HG02798 (cell line): ENCODE measurements around the gene ADGRE2.
"Not testable (repeated sequence)": the region's sequence is repeated elsewhere in the genome, so short reads cannot be mapped to it uniquely, and the experiment has no call there.

Experiments
- ATAC-seq: cut with Tn5 transposase; IDR thresholded peaks from one replicate; pipeline ENCODE4 v1.9.1; 2021; ENCODE audit warnings: mild to moderate bottlenecking; ENCODE audit not compliant: unreplicated experiment, poor library complexity

Gene ADGRE2

DNA sequence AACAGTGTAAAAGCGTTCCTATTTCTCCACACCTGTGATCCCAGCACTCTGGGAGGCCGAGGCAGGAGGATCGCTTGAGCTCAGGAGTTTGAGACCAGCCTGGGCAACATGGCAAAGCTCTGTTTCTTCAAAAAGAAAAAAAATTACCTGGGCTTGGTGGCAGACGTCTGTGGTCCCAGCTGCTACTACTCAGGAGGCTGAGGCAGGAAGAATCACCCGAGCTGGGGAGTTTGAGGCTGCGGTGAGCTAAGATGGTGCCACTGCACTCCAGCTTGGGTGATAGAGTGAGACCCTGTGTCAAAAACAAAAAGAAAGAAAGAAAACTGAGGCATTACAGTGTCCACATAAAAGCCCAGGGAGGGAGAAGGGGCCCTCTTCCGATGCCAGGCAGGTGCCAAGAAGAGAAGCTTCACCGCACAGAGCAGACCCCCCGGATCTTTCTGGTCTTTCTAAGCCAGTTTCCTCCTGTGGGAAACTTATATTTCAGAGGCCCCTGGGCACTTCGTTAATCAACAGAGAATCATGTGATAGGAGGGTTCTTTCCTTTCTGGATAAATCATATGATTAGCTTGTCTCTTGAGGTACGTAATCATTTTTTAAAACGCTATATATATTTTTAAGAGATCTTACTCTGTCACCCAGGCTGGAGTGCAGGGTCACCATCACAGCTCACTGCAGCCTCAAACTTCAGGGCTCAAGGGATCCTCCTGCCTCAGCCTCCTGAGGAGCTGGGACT, at the start of gene ADGRE2:
Gene ADGRE2 (minus strand): TSS at position 451 of the 736 bp plus-strand sequence. CDS start 1,804 bp downstream, outside the sequence.
- ATAC-seq: not testable (repeated sequence)

DNA sequence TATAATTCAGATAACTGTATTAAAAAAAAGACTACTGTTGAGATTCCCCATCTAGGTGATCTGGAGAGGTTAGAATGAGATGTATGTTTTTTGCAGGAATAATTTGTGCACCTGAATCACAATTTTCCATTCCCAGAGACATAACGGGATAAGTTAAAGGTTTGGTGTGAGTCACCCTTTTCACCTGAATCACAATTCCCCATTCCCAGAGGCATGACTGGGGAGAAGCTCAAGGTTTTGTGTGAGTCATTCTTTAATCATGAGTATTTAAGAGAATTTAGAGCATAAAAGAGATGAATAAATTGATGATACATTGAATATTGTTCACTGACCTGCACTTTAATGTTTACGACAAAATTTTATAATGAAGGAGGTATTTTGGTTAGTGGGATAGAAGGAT, 47.6 kb upstream of the ADGRE2 start:
- no peak for ATAC-seq

DNA sequence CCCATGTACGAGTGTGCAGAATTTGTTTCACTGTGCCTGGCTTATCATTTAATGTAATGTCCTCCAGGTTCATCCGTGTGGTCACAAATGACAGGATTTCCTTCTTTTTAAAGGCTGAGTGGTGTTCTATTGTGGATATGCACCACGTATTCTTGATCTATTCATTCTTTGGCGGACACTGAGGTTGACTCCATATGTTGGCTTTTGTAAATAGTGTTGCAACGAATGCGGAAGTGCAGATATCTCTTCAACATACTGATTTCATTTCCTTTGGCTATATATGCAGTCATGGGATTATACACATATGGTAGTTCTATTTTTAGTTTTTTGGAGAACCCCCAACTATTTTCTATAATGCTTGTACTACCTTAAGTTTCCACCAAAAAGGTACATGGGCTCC, 43.6 kb upstream of the ADGRE2 start:
- no peak for ATAC-seq

DNA sequence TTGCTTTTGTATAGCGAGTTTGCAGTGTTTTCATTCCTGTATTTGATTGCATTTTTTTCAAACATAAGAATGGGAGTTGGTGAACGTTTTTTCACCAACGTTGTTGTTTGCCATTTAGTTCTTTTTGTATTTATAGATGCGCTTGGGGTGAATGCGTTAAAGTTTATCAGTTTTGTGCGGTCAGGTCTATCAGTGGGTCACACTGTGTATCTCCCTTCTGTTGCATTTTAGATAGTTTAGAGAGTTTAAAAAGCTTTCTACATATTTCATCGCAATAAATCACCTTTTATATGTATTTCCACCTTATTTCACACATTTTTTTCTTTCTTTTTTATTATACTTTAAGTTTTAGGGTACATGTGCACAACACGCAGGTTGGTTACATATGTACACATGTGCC, 40.2 kb upstream of the ADGRE2 start:
- no peak for ATAC-seq

DNA sequence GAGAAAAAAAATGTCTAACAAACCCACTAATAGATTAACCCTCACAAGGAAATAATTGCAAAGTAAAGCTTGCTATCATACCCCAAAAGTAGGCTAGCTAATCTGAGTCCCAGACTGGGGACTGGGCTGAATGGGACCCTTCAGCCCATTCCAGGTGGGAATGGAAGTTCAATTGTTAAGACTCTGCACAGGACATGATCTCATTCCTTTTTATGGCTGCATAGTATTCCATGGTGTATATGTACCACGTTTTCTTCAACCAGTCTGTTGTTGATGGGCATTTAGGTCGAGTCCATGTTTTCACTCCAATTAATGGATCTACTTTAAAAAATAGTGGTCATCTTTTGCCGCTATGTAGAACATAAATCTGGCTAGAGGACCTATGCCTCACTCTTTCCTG, 38.7 kb upstream of the ADGRE2 start:
- ATAC-seq: no peak

DNA sequence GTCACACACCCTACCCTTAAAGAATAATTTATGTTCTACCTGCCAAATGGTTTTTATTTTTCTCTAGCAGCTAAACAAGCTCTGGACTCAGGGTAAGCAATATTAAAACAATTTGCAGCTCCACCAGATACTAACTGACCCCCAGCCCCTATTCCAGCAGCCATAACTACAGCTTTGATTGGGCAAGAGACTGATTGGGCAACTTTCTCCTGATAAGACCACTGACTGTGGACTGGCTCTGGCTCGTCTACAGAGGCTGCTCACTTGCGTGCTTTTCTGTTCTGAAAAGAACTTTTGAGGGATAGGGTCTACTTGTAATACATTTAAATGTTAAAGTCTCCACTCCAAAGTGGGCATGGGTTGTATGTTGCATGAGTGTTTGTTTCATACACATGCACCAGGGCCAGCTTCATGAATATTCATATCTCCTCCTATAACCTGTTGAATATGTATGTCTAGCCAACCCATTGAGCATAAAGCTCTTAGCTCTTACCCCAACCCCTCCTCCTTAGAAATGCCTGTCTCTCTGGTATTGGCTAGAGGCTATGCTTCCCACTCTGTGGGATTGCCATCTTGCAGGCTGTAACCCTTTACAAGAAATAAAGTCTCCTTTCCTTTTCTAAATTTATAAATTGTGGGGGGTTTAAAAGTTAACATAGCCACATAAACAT, 36.8 kb upstream of the ADGRE2 start:
- ATAC-seq: no peak

DNA sequence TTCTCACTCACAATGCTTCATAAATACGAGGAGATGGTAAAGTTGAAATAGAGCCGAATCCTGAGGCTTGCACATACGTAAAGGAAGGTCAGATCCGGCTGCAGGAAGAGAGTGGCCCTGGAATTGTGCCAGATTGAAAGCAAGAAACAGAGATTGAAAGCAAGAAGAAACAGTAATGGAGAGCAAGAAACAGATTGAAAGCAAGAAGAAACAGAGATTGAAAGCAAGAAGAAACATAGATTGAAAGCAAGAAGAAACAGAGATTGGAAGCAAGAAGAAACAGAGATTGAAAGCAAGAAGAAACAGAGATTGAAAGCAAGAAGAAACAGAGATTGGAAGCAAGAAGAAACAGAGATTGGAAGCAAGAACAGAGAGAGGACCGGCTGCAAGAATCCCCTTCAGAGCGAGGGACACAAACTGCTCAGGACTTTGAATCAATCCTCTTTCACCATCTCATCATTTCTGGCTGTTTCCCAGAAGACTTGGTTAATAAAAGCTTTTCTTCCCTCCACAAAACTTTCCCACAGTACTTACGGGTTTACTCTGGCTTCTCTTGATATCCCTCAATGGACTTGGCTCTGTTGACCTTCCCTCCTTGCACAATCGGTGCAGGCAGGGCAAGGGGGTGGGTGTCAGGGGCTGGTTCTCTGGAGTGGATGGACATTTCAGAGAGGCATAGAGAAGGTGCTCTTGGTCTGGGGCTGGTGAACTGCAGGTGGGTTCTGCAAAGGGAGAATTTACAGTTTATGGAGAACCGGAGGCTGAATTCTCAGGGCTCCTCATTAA, 31.1 kb upstream of the ADGRE2 start:
- ATAC-seq: no peak

DNA sequence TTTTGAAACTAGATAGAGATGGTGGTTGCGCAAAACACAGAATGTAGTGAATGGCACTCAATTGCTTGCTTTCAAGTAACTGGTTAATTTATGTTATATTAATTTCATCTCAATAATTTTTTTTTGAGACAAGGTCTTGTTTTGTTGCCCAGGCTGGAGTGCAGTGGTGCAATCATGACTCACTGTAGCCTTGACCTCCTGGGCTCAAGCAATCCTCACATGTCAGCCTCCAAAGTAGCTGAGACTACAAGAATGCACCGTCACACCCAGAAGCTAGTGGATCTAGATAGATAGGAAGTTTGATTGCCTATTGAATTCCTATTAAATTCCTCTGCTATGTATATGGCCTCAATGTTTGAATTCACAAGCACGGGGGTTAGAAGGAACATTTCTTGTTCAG, 26.4 kb upstream of the ADGRE2 start:
- no peak for ATAC-seq

DNA sequence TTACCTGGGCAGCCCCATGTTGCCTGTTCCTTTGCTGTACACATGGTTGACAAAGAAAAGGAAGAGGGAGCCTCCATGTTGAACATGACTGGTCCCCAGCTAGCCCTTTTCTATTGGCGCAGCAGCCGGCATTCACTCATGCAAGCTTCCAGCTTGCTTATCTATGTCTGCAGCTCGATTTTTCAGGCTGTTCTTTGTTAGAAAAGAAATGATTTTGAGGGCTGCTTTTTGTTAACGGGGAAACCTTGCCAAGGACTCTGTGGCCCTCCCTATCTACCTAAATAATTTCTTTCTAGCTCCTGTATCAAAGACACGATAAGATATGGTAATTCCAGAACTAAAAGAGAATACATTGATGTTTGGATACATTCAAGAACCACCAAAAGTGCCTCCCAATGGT, 20.4 kb upstream of the ADGRE2 start:
- ATAC-seq: no peak

DNA sequence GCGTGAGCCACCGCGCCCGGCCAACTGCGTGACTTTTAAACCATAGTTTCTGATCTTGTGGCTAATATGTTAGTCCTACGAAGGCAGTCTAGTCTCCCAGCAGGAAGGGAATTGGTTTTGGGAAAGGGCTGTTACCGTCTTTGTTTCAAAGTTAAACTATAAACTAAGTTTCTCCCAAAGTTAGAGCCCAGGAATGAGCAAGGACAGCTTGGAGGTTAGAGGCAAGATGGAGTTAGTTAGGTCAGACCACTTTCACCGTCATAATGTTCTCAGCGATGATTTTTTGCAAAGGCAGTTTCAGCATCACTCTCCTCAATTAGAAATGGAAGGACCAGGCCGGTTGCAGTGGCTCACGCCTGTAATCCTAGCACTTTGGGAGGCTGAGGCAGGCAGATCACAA, 17.7 kb upstream of the ADGRE2 start:
- ATAC-seq: no peak

DNA sequence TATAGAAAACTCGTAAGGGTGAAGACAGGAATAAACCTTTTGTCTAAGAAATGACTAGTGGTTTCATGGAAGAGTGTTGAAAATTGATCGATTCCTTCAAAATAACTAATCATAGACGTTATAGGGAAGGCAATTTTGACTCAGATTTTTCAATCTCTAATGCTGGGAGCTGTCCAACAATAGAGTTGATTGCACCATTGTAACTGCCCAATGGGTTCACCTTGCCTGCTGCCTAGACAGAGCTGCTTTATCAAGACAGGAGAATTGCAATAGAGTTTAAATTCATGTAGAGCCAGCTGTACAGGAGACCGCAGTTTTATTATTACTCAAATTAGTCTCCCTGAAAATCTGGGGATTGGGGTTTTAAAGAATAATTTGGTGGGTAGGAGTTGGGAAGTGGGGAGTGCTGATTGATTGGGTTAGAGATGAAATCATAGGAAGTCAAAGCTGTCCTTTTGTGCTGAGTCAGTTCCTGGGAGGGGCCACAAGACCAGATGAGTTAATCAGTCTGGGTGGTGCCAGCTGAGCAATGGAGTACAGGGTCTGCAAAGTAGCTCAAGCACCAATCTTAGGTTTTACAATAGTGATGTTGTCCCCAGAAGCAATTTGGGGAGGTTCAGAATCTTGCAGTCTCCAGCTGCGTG, 16.8 kb upstream of the ADGRE2 start:
- no peak for ATAC-seq

DNA sequence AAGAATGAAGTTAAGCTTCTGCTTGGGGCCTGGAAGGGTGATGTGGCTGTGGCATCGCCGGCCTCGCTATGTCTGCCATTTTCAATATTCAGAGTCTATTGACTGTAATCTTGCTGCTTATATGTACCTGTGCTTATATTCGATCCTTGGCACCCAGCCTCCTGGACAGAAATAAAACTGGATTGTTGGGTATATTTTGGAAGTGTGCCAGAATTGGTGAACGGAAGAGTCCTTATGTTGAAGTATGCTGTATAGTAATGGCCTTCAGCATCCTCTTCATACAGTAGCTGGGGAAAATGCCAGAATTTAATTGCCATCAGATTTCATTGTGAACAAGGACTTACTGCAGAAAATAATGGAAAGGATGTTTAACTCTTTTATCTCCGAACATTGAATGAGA, 13.9 kb upstream of the ADGRE2 start:
- ATAC-seq: not testable (repeated sequence)

DNA sequence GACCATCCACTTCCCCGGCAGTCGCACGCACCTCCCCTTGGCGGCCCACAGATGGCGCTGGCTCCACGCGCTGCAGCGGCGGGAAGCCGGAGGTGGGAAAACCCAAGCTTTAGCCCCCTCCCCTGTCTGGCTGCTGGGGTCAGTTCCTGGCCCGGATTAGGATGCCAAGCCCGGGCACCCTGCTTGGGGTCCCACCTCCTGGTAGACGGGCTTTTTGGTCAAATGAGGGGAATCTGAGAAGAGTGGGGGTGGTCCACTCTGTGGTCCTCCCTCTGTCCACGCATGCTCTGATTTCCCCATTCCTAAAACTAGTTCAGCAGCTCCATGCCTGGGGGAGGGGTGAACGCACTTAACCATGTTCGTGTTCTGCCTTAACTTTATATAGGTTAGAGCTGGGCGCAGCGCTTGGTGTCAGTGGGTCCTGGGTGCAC, 8.1 kb upstream of the ADGRE2 start:
- ATAC-seq: no peak

DNA sequence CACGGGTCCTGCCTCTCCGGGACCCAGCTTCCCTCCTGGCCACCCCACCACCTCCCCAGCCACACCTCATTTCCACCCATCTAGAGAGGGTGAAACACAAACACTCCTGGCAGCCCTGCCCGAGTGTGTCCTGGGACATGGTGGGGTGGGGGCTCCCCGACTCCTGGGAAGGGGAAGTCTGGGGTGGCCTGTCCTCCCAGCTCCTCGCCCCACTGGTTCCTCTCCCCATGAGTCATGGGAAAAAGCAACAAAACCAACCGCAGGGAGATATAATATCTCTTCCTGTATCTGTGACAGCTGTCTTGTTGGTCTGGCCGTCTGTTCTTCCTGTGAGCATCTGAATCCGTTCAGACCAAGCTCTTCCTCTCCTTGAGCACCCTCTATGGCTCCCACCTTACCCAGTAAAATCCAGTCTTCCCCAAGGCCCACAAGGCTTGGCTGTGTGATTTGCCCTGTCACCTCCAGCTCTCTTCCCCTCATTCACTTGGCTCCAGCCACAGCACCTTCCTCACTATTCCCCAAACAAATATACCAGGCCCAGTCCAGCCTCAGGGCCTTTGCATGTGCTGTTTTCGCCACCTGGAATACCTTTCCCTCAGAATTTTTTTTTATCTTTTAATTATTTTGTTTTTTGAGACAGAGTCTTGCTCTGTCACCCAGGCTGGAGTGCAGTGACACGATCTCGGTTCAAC, 6.9 kb upstream of the ADGRE2 start:
- peak; percentile 10 for ATAC-seq

DNA sequence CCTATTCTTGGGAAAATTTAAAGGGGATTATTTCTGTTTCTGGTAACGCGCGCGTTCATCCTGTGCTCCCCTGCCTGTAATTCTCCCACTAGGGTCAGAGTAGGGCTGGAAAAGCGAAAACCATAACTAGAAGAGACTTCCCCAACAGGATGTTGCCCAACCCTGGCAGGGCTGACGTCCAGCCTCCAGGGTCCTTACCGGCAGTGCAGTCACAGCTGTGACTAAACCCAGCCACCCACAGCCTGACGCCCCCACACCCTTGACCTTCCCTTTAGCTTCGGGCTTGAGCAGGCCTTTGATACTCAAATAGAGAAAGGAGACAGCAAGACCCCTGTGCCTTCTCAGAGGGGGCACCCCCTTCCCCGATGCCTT, 6.4 kb upstream of the ADGRE2 start:
- ATAC-seq: peak; percentile 39

DNA sequence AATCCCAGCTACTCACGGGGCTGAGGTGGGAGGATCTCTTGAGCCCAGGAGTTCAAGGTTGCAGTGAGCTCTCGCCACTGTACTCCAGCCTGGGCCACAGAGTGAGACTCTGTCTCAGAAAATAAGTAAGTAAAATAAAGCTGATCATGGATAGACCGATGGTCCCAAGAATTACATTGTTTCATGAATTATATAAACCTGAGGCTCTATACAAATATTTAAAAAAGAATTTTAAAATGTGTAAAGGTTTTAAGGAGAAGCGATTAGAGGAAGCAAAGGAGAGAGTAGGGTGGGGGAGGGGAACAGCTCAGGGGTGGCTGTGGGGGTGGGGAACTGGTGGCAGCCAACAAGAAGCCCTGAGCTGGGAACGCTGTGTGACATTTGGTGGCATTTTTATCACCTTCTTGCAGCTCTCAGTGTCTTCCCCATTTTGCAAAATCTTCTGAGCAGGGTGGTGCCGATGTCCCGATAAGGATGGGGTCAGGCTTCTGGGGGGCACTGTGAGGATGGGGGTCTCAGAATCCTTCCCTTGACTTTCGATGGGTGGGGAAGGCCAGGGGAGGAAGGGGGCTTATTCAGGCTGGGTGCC, 5.1 kb upstream of the ADGRE2 start:
- ATAC-seq: not testable (repeated sequence)

DNA sequence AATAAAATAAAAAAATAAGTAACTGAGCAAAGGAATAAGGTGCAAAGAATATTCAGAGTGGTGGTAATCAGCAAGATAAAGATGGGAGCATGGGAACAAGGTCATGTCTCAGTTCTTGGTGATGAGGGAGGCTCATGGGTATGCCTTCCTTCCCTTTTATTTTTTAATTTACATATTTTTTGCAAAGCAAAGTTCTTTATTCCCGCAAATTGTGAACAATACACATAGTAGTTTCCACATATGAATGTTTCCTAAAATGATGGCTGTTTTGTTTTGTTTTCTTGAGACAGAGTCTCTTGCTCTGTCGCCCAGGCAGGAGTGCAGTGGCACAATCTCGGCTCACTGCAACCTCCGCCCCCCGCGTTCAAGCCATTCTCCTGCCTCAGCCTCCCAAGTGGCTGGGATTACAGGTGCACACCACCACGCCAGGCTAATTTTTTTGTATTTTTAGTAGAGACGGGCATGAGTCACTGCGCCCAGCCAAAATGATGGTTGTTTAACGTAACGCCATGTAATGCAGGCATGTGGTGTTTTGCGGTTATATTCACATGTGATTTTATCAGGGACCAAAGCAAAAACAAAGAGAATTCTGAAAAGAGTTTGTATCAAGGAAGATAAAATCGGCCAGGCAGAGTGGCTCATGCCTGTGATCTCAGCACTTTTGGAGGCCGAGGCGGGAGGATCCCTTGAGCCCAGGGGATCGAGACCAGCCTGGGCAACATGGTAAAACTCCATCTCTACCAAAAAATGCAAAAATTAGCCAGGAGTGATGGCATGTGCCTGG, 4.5 kb upstream of the ADGRE2 start:
- no peak for ATAC-seq

DNA sequence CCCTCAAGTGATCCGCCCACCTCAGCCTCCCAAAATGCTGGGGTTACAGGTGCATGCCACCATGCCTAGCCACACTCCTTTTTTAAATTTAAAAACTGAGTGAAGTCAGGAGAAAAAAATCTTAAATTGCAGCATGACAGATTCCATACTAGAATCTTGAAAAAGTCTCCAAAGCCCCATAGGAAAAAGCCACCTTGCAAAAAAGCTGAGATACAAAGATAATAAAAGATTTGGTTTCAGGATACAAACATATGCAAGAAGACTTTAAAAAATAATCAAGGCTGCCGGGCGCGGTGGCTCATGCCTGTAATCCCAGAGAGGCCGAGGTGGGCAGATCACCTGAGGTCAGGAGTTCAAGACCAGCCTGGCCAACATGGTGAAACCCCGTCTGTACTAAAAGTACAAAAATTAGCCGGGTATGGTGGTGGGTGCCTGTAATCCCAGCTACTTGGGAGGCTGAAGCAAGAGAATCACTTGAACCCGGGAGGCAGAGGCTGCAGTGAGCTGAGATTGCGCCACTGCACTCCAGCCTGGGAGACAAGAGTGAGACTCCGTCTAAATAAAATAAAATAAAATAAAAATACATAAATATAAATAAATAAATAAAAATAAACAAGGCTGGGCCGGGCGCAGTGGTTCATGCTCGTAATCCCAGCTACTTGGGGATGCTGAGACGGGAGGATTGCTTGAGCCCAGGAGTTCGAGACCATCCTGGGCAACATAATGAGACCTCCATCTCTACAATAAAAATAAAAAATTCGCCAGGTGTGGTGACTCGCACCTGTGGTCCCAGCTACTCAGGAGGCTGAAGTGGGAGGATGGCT, 3.6 kb upstream of the ADGRE2 start:
- ATAC-seq: not testable (repeated sequence)
